ENCODE measurements around the gene RTN4RL1. TPM values are rescaled to one million over a fixed set of nuclear protein-coding genes. Genes with fewer than 3 reads are reported as not detected.

RTN4RL1 gene
- total and polyA plus RNA-seq, 2 donors from 2014 or later, result 2.0 to 10.7 TPM

DNA sequence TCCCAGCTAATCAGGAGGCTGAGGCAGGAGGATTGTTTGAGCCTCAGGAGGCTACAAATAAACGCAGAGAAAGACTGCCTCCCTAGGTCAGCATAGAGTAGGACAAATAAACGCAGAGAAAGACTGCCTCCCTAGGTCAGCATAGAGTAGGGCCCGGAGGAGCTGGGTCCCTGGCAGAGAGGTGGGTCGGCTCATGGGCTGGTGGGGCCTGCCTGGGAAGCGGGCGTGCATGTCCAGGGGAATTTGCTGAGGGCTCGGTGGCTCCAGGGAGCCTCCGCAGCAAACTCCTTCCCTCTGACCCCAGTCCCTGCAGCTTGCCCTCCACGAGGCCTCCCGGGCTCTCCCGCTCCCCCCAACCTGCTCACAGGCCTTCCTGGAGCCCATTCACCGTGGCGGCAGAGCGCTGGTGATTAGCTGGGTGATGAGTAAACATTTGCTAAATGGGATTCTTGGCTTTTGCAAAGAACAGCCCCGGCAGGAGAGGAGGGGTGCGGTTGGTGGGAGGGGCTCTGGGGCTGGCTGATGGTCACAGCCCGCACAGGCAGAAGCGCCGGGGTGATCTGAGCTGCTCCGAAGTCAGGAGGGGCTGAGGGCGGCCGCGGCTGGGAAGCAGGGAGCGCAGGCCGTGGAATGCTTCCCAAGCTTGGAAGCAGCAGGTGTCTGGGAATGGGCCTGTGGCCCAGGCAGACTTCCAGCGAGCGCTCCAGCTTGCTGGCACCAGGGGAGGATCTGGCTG, 93.1 kb downstream of the RTN4RL1 start:
- Histone ChIP-seq H3K27ac (ENCODE audit: low read depth in 2 of 2, low read length in 2 of 2) (no peak overlapping the region), H3K27me3 (ENCODE audit: control insufficient read depth, insufficient read depth, low read length) (no peaks in the 10 kb centered on the region), H3K4me3 (ENCODE audit: low read length in 3 of 3) (no peak overlapping the region), H3K9me3 (ENCODE audit: control insufficient read depth in 2 of 3, insufficient read depth in 1 of 3, low read length in 3 of 3) (no peaks in the 10 kb centered on the region), H3K4me1 (ENCODE audit: control insufficient read depth in 2 of 3, insufficient read depth in 2 of 3, low read depth in 1 of 3, low read length in 3 of 3) (peaks cover 0 to 3% (median 0%) of the 10 kb centered on the region in 3 donors), H3K9ac (ENCODE audit: low read length in 3 of 3) (no peak overlapping the region), H3K36me3 (ENCODE audit: control insufficient read depth in 2 of 3, insufficient read depth in 3 of 3, low read length in 3 of 3) (no peaks in the 10 kb centered on the region)
- DNase-seq, result peak in 4 of 5 donors; percentile 75 to 81 (median 78)
- TF ChIP-seq CTCF (IDR thresholded peaks at IDR 0.05; ENCODE audit: borderline replicate concordance, extremely low read depth, insufficient read depth), result no peak
- intact Hi-C loops (cut with DNase I), result no loop called here
- FAIRE-seq, result no peak

DNA sequence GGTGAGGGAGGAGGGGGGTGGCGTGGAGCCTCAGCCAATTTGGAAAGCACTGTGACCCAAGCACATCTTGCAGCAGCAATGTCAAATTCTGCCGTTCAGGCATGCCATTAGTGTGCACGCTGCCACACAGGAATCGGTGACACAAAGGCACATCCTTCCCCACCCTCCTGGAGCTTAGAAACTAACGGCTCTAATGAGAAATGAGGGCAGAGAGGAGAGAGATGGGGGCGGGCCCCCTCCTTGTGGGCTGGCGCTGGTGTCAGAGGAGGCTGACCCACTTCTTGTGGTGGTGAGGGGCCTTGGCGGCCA, 94.8 kb downstream of the RTN4RL1 start:
- Histone ChIP-seq H3K4me1 (ENCODE audit: control insufficient read depth in 2 of 3, insufficient read depth in 2 of 3, low read depth in 1 of 3, low read length in 3 of 3) (peaks cover 0 to 3% (median 0%) of the 10 kb centered on the region in 3 donors), H3K27ac (ENCODE audit: low read depth in 2 of 2, low read length in 2 of 2) (no peak overlapping the region), H3K27me3 (ENCODE audit: control insufficient read depth, insufficient read depth, low read length) (no peaks in the 10 kb centered on the region), H3K4me3 (ENCODE audit: low read length in 3 of 3) (no peak overlapping the region), H3K9ac (ENCODE audit: low read length in 3 of 3) (no peak overlapping the region), H3K36me3 (ENCODE audit: control insufficient read depth in 2 of 3, insufficient read depth in 3 of 3, low read length in 3 of 3) (no peaks in the 10 kb centered on the region), H3K9me3 (ENCODE audit: control insufficient read depth in 2 of 3, insufficient read depth in 1 of 3, low read length in 3 of 3) (no peaks in the 10 kb centered on the region)
- intact Hi-C loops (cut with DNase I), result no loop called here
- no peak for TF ChIP-seq CTCF (IDR thresholded peaks at IDR 0.05; ENCODE audit: borderline replicate concordance, extremely low read depth, insufficient read depth)
- no peak for DNase-seq
- no peak for FAIRE-seq

GRCh38 chr17:1928976-1929375, 96.2 kb downstream of the RTN4RL1 start:
- no peak for TF ChIP-seq CTCF (IDR thresholded peaks at IDR 0.05; ENCODE audit: borderline replicate concordance, extremely low read depth, insufficient read depth)
- Histone ChIP-seq H3K4me3 (ENCODE audit: low read length in 3 of 3) (no peak overlapping the region), H3K9me3 (ENCODE audit: control insufficient read depth in 2 of 3, insufficient read depth in 1 of 3, low read length in 3 of 3) (no peaks in the 10 kb centered on the region), H3K36me3 (ENCODE audit: control insufficient read depth in 2 of 3, insufficient read depth in 3 of 3, low read length in 3 of 3) (no peaks in the 10 kb centered on the region), H3K4me1 (ENCODE audit: control insufficient read depth in 2 of 3, insufficient read depth in 2 of 3, low read depth in 1 of 3, low read length in 3 of 3) (peaks cover 0 to 3% (median 0%) of the 10 kb centered on the region in 3 donors), H3K27ac (ENCODE audit: low read depth in 2 of 2, low read length in 2 of 2) (no peak overlapping the region), H3K9ac (ENCODE audit: low read length in 3 of 3) (no peak overlapping the region), H3K27me3 (ENCODE audit: control insufficient read depth, insufficient read depth, low read length) (no peaks in the 10 kb centered on the region)
- intact Hi-C loops (cut with DNase I), result no loop called here
- DNase-seq (no peak), FAIRE-seq (no peak)

DNA sequence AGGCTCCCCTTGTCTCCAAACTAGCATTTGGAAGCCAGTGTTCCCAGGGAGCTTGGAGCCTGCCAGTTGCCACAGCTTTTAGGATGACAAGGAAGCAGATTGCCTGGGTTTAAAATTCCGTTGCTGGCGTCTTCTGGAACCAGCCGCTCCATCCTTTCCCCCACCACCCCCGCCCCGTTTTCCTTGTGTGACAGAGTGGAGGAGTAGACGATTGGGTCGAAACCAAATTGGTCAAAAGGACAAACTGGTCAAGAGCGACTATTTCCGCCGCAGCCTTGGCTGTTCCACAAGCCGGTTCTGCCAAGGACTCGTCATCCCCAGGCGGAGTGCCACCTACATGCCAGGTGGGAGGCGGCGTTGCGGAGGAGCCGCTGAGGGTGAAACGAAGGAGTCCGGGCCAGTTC, 104.2 kb downstream of the RTN4RL1 start:
- no peaks in the 10 kb centered on the region for H3K36me3 ChIP-seq (ENCODE audit: control insufficient read depth in 2 of 3, insufficient read depth in 3 of 3, low read length in 3 of 3)
- no peaks in the 10 kb centered on the region for H3K9me3 ChIP-seq (ENCODE audit: control insufficient read depth in 2 of 3, insufficient read depth in 1 of 3, low read length in 3 of 3)
- H3K27ac ChIP-seq (ENCODE audit: low read depth in 2 of 2, low read length in 2 of 2), result no peak overlapping the region
- no peak for FAIRE-seq
- DNase-seq, result no peak
- no peaks in the 10 kb centered on the region for H3K4me1 ChIP-seq (ENCODE audit: control insufficient read depth in 2 of 3, insufficient read depth in 2 of 3, low read depth in 1 of 3, low read length in 3 of 3)
- intact Hi-C loops (cut with DNase I), result no loop called here
- H3K4me3 ChIP-seq (ENCODE audit: low read length in 3 of 3), result no peak overlapping the region
- no peak overlapping the region for H3K9ac ChIP-seq (ENCODE audit: low read length in 3 of 3)
- H3K27me3 ChIP-seq (ENCODE audit: control insufficient read depth, insufficient read depth, low read length), result no peaks in the 10 kb centered on the region
- TF ChIP-seq CTCF (IDR thresholded peaks at IDR 0.05; ENCODE audit: borderline replicate concordance, extremely low read depth, insufficient read depth), result no peak
